ENCODE results near the gene TBC1D23. TPM values are rescaled to one million over a fixed set of nuclear protein-coding genes. Genes with fewer than 3 reads are reported as not detected.

The TBC1D23 gene
- total RNA-seq = 10 to 100 TPM; 18.3 to 23.6 TPM

- intact Hi-C loops (cut with DNase I) = no loop called here
- TF ChIP-seq, protein P1, sequence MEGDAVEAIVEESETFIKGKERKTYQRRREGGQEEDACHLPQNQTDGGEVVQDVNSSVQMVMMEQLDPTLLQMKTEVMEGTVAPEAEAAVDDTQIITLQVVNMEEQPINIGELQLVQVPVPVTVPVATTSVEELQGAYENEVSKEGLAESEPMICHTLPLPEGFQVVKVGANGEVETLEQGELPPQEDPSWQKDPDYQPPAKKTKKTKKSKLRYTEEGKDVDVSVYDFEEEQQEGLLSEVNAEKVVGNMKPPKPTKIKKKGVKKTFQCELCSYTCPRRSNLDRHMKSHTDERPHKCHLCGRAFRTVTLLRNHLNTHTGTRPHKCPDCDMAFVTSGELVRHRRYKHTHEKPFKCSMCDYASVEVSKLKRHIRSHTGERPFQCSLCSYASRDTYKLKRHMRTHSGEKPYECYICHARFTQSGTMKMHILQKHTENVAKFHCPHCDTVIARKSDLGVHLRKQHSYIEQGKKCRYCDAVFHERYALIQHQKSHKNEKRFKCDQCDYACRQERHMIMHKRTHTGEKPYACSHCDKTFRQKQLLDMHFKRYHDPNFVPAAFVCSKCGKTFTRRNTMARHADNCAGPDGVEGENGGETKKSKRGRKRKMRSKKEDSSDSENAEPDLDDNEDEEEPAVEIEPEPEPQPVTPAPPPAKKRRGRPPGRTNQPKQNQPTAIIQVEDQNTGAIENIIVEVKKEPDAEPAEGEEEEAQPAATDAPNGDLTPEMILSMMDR (IDR thresholded peaks at IDR 0.05) = peak in 2 of 4 experiments; percentile 7 to 25
- TF ChIP-seq POLR2A (IDR thresholded peaks at IDR 0.05) = peak; percentile 88
- TF ChIP-seq POLR2AphosphoS5 (IDR thresholded peaks at IDR 0.05) = peak; percentile 100
- no peaks in the 10 kb centered on the region for H3K27me3 ChIP-seq (replicated peaks; ENCODE audit: insufficient read depth)
- peak; percentile 98 for DNase-seq (ENCODE audit: low spot score)
- H3K4me3 ChIP-seq = peak within 1 kb of the TSS; percentile 96 to 98
- peak within 1 kb of the TSS; percentile 95 to 99 for H3K27ac ChIP-seq
- under 1% methylated on average over 49 of the region's 49 CpGs for WGBS
- no peaks in the 10 kb centered on the region for H3K36me3 ChIP-seq
- H3K9me3 ChIP-seq = no peaks in the 10 kb centered on the region
- peaks cover 6% of the 10 kb centered on the region for H3K4me1 ChIP-seq (replicated peaks)
Measured at GRCh38 chr3:100260685-100261484, at the start of gene TBC1D23. Gene TBC1D23, plus strand, starts transcription at chr3:100260992. Its CDS starts 27 bp downstream, at chr3:100261019.

GRCh38 chr3:100213891-100214573, 46.8 kb upstream of the TBC1D23 start:
- TF ChIP-seq POLR2A (IDR thresholded peaks at IDR 0.05) (no peak), POLR2AphosphoS5 (IDR thresholded peaks at IDR 0.05) (no peak)
- TF ChIP-seq, protein P1 (IDR thresholded peaks at IDR 0.05) = no peak
- no peaks in the 10 kb centered on the region for H3K36me3 ChIP-seq
- WGBS = 87% methylated on average over 7 of the region's 7 CpGs
- intact Hi-C loops (cut with DNase I) = no loop called here
- H3K9me3 ChIP-seq = no peaks in the 10 kb centered on the region
- no peak overlapping the region for H3K4me3 ChIP-seq
- no peaks in the 10 kb centered on the region for H3K27me3 ChIP-seq (replicated peaks; ENCODE audit: insufficient read depth)
- DNase-seq (ENCODE audit: low spot score) = no peak
- H3K4me1 ChIP-seq (replicated peaks) = no peaks in the 10 kb centered on the region
- H3K27ac ChIP-seq = no peak overlapping the region

GRCh38 chr3:100214574-100214964, 46.2 kb upstream of the TBC1D23 start:
- WGBS = 83% methylated on average over 5 of the region's 5 CpGs
- no peaks in the 10 kb centered on the region for H3K36me3 ChIP-seq
- intact Hi-C loops (cut with DNase I) = no loop called here
- no peaks in the 10 kb centered on the region for H3K9me3 ChIP-seq
- H3K4me1 ChIP-seq (replicated peaks) = no peaks in the 10 kb centered on the region
- no peak overlapping the region for H3K4me3 ChIP-seq
- no peaks in the 10 kb centered on the region for H3K27me3 ChIP-seq (replicated peaks; ENCODE audit: insufficient read depth)
- TF ChIP-seq POLR2AphosphoS5 (IDR thresholded peaks at IDR 0.05) = no peak
- TF ChIP-seq POLR2A (IDR thresholded peaks at IDR 0.05) = no peak
- TF ChIP-seq, protein P1 (IDR thresholded peaks at IDR 0.05) = no peak
- no peak for DNase-seq (ENCODE audit: low spot score)
- H3K27ac ChIP-seq = no peak overlapping the region

DNA sequence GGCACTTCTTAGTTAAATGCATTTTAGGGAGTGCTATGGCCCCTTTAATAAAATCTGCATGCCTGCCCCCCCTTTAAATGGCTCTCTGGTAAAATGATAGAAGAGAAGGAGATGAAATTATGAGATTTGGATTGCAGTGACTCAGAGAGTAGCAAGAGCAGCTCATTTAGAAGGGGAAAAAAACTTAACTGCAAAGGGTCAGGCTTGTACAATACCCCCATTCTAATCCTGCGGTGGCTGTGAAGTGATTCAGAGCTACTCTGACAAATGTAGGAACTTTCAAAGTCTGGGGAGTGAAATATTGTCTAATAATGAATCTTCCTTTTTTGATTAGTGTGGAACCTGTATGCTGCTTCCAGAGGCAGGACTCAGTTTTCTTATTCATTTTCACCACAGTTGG, 44.1 kb upstream of the TBC1D23 start:
- TF ChIP-seq POLR2A (IDR thresholded peaks at IDR 0.05) (no peak), POLR2AphosphoS5 (IDR thresholded peaks at IDR 0.05) (no peak)
- TF ChIP-seq, protein P1 (IDR thresholded peaks at IDR 0.05) = no peak
- intact Hi-C loops (cut with DNase I) = no loop called here
- no peak for DNase-seq (ENCODE audit: low spot score)
- H3K27ac ChIP-seq = no peak overlapping the region
- 79% methylated on average over 1 of the region's 1 CpG for WGBS
- no peak overlapping the region for H3K4me3 ChIP-seq
- no peaks in the 10 kb centered on the region for H3K27me3 ChIP-seq (replicated peaks; ENCODE audit: insufficient read depth)
- no peaks in the 10 kb centered on the region for H3K9me3 ChIP-seq
- H3K4me1 ChIP-seq (replicated peaks) = no peaks in the 10 kb centered on the region
- no peaks in the 10 kb centered on the region for H3K36me3 ChIP-seq
